Heart left ventricle (tissue), 13 donors: ENCODE data around the gene CARD10.

Experiments
- POLR2A ChIP-seq, 2 donors: fragments of 450-650 bp; IDR thresholded peaks; one replicate each; pipeline ENCODE4 v1.6.1; 2017; ENCODE audit warnings: antibody characterized with exemption in 2 of 2, mild to moderate bottlenecking in 2 of 2, moderate library complexity in 2 of 2
- TF ChIP-seq, protein P1 (sequence below), 12 donors: fragments of 200-600 bp; sonication (generic) in 4 of 12; IDR thresholded peaks; one replicate each; pipeline versions ENCODE4 v1.5.0 to v1.8.0; 2018 to 2022; ENCODE audit warnings: antibody characterized with exemption in 12 of 12, mild to moderate bottlenecking in 5 of 12
- donor health status: ischemic (EF 13 %, LVEDD 7.1; RV severe dilation, severe dysfunction).
- donor health status: DM: no; HTN: yes; CAD: no.
- donor health status: DM: no; HTN: no; CAD: no.
- donor health status: ischemic (EF 25% LVEDD 6.9; RV normal size, moderate dysfunction).
- donor health status: ischemic (EF 25% LVEDD 5.7; RV mildly dilated, moderate dysfunction).
- donor health status: ischemic (EF 35%, LVEDD 5.7; RV mildly dilated, moderate dysfunction).
- donor health status: nonischemic (EF 11% LVEDD 7.7; RV severe dilation, severe dysfunction).
- donor health status: DM: yes; HTN: yes; CAD: no.
- donor health status: PGD.
- donor health status: ischemic (EF 29% LVEDD 5.4; RV normal size, mild dysfunction).
- donor health status: nonischemic (EF 23%, LVEDD 6.1; RV moderate dilation, normal function).

DNA sequence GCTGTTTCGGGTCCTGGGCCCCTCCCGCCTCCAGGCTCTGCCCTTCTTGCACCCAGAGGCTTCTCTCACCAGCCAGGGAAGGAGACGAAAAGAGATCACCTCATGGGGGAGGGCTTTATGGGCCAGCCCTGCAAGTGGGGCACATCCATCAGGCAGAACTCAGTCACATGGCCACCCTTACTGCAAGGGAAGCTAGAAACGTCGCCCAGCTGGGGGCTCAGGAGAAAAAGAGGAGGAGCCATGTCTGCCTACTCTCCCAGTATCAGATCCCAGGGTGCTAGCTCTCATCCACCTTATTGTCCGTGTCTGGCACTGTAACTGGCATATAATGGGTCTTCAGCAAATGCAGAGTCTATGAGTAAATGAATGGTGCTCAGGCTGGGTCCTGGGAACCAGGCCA, 57.3 kb downstream of the CARD10 start:
- no peak for TF ChIP-seq POLR2A (IDR thresholded peaks at IDR 0.05)
- TF ChIP-seq, protein P1, sequence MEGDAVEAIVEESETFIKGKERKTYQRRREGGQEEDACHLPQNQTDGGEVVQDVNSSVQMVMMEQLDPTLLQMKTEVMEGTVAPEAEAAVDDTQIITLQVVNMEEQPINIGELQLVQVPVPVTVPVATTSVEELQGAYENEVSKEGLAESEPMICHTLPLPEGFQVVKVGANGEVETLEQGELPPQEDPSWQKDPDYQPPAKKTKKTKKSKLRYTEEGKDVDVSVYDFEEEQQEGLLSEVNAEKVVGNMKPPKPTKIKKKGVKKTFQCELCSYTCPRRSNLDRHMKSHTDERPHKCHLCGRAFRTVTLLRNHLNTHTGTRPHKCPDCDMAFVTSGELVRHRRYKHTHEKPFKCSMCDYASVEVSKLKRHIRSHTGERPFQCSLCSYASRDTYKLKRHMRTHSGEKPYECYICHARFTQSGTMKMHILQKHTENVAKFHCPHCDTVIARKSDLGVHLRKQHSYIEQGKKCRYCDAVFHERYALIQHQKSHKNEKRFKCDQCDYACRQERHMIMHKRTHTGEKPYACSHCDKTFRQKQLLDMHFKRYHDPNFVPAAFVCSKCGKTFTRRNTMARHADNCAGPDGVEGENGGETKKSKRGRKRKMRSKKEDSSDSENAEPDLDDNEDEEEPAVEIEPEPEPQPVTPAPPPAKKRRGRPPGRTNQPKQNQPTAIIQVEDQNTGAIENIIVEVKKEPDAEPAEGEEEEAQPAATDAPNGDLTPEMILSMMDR (IDR thresholded peaks at IDR 0.05): no peak
